ENCODE measurements around the gene FAM24B.

Gene FAM24B

GRCh38 chr10:122828716-122829255, 50.6 kb downstream of the FAM24B start:
- in situ Hi-C loops (cut with MboI; ENCODE audit: low sequenced_read_pairs) = no loop called here

GRCh38 chr10:122827302-122827701, 52.1 kb downstream of the FAM24B start:
- in situ Hi-C loops (cut with MboI; ENCODE audit: low sequenced_read_pairs) = no loop called here

GRCh38 chr10:122822973-122823690, 56.2 kb downstream of the FAM24B start:
- in situ Hi-C loops (cut with MboI; ENCODE audit: low sequenced_read_pairs) = no loop called here

- in situ Hi-C loops (cut with MboI; ENCODE audit: low sequenced_read_pairs) = no loop called here
Measured at GRCh38 chr10:122821808-122822207, 57.6 kb downstream of the FAM24B start.

GRCh38 chr10:122815458-122815857, 63.9 kb downstream of the FAM24B start:
- in situ Hi-C loops (cut with MboI; ENCODE audit: low sequenced_read_pairs) = no loop called here

GRCh38 chr10:122814493-122814892, 64.9 kb downstream of the FAM24B start:
- in situ Hi-C loops (cut with MboI; ENCODE audit: low sequenced_read_pairs) = no loop called here

- in situ Hi-C loops (cut with MboI; ENCODE audit: low sequenced_read_pairs) = no loop called here
Measured at GRCh38 chr10:122812751-122813150, 66.6 kb downstream of the FAM24B start.

GRCh38 chr10:122802282-122802681, 77.1 kb downstream of the FAM24B start:
- in situ Hi-C loops (cut with MboI; ENCODE audit: low sequenced_read_pairs) = no loop called here
